Thymus (tissue), 11 donors: ENCODE measurements around the gene PARD3. TPM values are rescaled to one million over a fixed set of nuclear protein-coding genes. Genes with fewer than 3 reads are reported as not detected.

ENCODE experiments used
- DNase-seq, 9 donors: peaks; one replicate each; pipeline ENCODE4 v3.0.0-alpha.2; 2013; ENCODE audit warnings: low spot score in 9 of 9, low read depth in 6 of 9, missing footprints in 1 of 9
- H3K27ac ChIP-seq, 2 donors: one replicate each; pipeline ENCODE4 v1.5.1; 2013; ENCODE audit warnings: control low read depth in 1 of 2, low read depth in 1 of 2, low read length in 1 of 2, mild to moderate bottlenecking in 1 of 2, moderate library complexity in 1 of 2
- H3K27me3 ChIP-seq, 2 donors: one replicate each; pipeline ENCODE4 v1.5.1; 2013; ENCODE audit warnings: low read length in 1 of 2; ENCODE audit not compliant: control insufficient read depth in 2 of 2, insufficient read depth in 1 of 2
- H3K36me3 ChIP-seq, 2 donors: one replicate each; pipeline ENCODE4 v1.5.1; 2013; ENCODE audit warnings: low read length in 1 of 2, mild to moderate bottlenecking in 1 of 2, moderate library complexity in 1 of 2; ENCODE audit not compliant: control insufficient read depth in 2 of 2, insufficient read depth in 2 of 2
- H3K4me1 ChIP-seq, 2 donors: one replicate each; pipeline ENCODE4 v1.5.1; 2013; ENCODE audit warnings: low read length in 2 of 2; ENCODE audit not compliant: control insufficient read depth in 2 of 2, insufficient read depth in 2 of 2
- H3K4me3 ChIP-seq, 2 donors: one replicate each; pipeline ENCODE4 v1.5.1; 2013; ENCODE audit warnings: low read length in 2 of 2, control low read depth in 1 of 2, mild to moderate bottlenecking in 1 of 2
- H3K9me3 ChIP-seq, 2 donors: one replicate each; pipeline ENCODE4 v1.5.1; 2013; ENCODE audit warnings: low read length in 1 of 2, mild to moderate bottlenecking in 1 of 2; ENCODE audit not compliant: control insufficient read depth in 2 of 2, insufficient read depth in 1 of 2
- WGBS: extraction: QIAGEN DNeasy Blood & Tissue Kit; methylation state at CpG from one replicate; pipeline ENCODE4 v1.1.7; 2013; 5-methylcytosine and 5-hydroxymethylcytosine counted together
- polyA plus RNA-seq: library from polyadenylated mRNA; stranded (reverse); fragments of 200-250 nt; gene quantifications from one replicate; pipeline ENCODE4 v1.2.3, GENCODE V29; 2013
- total RNA-seq: library from RNA; stranded (reverse); fragments of 120-200 nt; gene quantifications from one replicate; pipeline ENCODE4 v1.2.4, GENCODE V29; 2013
- donor health status: healthy.

The PARD3 gene
- total and polyA plus RNA-seq, 2 donors: 13.3 to 23.5 TPM

DNA sequence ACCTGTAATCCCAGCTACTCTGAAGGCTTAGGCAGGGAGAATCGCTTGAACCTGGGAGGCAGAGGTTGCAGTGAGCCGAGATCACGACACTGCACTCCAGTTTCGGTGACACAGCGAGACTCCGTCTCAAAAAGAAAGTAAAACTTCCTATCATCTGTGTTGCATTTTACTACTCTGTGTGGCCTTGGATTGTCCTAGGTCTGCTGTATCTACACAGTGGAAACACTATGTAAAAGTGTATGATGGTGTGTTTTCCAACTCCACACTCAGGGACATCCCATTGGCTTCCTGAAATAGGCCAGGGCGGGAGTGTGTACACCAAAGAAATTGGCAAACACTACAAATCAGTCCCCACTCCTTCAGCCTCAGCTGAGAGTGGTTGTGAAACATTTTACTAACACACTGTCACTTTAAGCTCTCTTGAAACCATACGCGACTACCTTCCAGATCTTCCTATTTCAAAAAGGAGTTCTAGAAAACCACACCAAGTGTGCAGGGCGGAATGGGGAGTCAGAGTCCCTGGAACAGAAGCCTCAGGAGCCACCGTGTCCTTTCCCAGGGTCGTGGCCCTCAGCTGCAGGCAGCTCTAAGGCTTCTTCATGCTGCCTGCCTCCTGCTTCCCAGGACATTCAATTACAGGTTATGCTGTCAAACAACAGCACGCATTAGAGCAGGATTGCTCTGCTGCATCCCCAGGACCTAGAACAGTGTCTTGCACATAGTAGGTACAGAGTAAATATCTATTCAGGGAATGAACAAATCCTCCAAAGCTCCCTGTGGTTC lies 275.4 kb downstream of the PARD3 start:
- no peak for DNase-seq
- Histone ChIP-seq H3K27ac (no peak overlapping the region), H3K27me3 (no peaks in the 10 kb centered on the region), H3K4me1 (no peaks in the 10 kb centered on the region), H3K9me3 (no peaks in the 10 kb centered on the region), H3K36me3 (peaks cover 0 to 3% of the 10 kb centered on the region in 2 donors), H3K4me3 (no peak overlapping the region)
- 87% methylated on average over 13 of the region's 13 CpGs for WGBS

DNA sequence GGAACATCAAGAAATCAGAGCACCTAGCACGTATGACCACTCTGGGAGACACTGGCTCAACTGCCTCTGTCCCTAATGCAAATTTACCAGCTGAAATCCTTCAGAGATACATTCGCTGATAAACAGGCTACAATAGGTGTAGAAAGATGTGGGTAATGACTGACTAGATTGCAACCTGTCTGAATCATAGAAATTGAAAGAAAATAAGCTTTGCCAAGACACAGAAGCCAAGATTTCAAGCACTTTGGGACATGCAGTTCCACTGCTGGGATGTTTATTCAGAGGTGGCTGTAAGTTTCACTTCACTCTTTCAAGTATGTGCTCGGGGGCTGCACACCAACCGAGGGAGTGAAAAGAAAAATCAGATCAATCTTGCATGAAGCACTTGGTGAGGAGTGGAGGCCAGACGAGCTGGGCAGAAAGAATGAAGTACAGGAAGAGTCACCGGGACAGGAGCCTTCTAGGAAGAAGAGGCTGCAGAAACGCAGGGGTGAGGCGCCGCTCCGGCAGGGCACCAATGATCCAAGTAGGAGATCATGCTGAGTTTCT lies 276.7 kb downstream of the PARD3 start:
- Histone ChIP-seq H3K4me1 (no peaks in the 10 kb centered on the region), H3K4me3 (no peak overlapping the region), H3K9me3 (no peaks in the 10 kb centered on the region), H3K27me3 (no peaks in the 10 kb centered on the region), H3K36me3 (peaks cover 0 to 3% of the 10 kb centered on the region in 2 donors), H3K27ac (no peak overlapping the region)
- WGBS: 92% methylated on average over 10 of the region's 10 CpGs
- DNase-seq: no peak

DNA sequence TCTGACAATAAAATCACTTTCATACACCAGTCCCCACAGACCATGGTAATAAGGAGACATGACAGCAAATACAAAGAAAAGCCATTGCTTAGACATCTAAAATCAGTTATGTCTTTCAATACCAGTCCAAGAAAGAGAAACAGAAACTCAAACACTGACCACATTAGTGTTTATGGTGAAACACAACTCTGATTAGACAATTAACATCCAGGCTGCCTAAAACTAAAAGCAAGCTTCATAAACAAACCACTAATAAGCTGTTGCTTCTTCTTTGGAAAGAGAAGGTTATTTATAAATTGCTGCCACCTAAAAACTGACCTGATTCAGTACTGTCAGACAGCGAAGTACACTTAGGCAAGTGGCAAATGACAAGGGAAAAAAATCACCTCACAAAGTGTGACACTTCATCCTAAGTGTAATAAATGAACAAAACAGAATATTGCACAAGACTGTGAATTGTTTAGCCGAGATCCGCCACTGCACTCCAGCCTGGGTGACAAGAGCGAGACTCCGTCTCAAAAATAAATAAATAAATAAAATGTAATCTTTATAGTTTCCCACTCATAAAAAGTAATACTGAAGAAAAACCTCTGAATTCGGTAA lies 277.4 kb downstream of the PARD3 start:
- Histone ChIP-seq H3K4me3 (no peak overlapping the region), H3K36me3 (peaks cover 0 to 3% of the 10 kb centered on the region in 2 donors), H3K27ac (no peak overlapping the region), H3K27me3 (no peaks in the 10 kb centered on the region), H3K9me3 (no peaks in the 10 kb centered on the region), H3K4me1 (no peaks in the 10 kb centered on the region)
- DNase-seq: no peak
- 96% methylated on average over 6 of the region's 6 CpGs for WGBS

DNA sequence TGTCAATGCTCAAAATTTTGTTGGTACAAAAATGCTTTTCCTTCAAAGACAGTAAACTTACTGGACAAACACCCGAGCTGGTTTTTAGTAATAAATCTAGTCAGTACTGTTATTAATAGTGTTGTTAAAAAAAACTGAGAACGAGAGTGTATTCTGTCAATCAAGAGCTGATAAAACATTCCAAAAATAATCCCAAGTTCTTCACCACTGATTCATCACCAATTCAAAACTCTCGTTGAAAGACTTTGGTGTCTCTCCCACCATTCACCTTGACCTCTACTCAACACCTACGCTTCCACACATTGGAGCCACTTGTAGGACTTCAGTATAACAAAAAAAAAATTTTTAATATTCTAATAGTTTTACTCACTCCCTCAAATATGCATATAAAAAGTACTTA lies 279.2 kb downstream of the PARD3 start:
- H3K27ac ChIP-seq: no peak overlapping the region
- H3K27me3 ChIP-seq: no peaks in the 10 kb centered on the region
- no peaks in the 10 kb centered on the region for H3K4me1 ChIP-seq
- no peak overlapping the region for H3K4me3 ChIP-seq
- WGBS: 98% methylated on average over 4 of the region's 4 CpGs
- H3K36me3 ChIP-seq: peaks cover 0 to 3% of the 10 kb centered on the region in 2 donors
- H3K9me3 ChIP-seq: no peaks in the 10 kb centered on the region
- DNase-seq: no peak

DNA sequence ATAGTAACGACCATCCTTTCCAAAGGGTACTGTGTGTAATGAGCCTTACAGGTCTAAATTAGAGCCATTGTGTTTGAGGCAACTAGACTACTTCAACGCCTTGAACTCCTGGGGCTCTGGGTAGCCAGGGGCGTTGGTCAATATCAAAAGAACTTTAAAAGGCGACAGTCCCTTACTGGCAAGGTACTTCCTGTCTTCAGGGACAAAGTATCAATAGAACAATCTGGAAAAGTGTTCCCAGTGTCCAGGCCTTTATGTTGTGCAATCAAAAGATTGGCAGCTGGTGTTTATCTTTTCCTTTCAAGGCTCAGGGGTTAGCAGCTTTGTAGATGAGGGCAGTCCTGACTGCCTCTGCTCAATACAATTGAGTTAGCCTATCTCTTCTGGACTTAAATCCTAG lies 284.3 kb downstream of the PARD3 start:
- H3K36me3 ChIP-seq: no peaks in the 10 kb centered on the region
- H3K9me3 ChIP-seq: no peaks in the 10 kb centered on the region
- 96% methylated on average over 4 of the region's 4 CpGs for WGBS
- H3K4me3 ChIP-seq: no peak overlapping the region
- no peaks in the 10 kb centered on the region for H3K4me1 ChIP-seq
- no peak overlapping the region for H3K27ac ChIP-seq
- DNase-seq: no peak
- no peaks in the 10 kb centered on the region for H3K27me3 ChIP-seq

DNA sequence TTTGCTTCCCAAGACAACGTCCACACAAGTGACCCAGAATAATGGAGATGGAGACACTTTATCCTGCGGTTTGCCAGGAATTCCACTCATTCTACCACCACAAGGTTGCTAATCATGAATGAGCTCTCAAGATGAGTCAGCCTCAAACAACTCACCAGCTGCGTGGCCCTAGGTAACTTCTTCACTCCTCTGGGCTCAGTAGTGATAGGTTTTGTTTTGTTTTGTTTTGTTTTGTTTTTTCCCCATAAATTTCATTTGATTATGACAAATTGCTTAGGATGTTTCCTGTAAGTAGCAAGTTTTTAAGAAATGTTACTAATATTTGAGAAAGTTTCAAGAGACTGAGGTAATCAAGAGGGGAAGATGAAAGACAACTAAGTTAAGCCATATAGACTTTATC lies 286.8 kb downstream of the PARD3 start:
- Histone ChIP-seq H3K4me1 (no peaks in the 10 kb centered on the region), H3K27me3 (no peaks in the 10 kb centered on the region), H3K36me3 (no peaks in the 10 kb centered on the region), H3K27ac (no peak overlapping the region), H3K4me3 (no peak overlapping the region), H3K9me3 (no peaks in the 10 kb centered on the region)
- 94% methylated on average over 3 of the region's 3 CpGs for WGBS
- DNase-seq: no peak

DNA sequence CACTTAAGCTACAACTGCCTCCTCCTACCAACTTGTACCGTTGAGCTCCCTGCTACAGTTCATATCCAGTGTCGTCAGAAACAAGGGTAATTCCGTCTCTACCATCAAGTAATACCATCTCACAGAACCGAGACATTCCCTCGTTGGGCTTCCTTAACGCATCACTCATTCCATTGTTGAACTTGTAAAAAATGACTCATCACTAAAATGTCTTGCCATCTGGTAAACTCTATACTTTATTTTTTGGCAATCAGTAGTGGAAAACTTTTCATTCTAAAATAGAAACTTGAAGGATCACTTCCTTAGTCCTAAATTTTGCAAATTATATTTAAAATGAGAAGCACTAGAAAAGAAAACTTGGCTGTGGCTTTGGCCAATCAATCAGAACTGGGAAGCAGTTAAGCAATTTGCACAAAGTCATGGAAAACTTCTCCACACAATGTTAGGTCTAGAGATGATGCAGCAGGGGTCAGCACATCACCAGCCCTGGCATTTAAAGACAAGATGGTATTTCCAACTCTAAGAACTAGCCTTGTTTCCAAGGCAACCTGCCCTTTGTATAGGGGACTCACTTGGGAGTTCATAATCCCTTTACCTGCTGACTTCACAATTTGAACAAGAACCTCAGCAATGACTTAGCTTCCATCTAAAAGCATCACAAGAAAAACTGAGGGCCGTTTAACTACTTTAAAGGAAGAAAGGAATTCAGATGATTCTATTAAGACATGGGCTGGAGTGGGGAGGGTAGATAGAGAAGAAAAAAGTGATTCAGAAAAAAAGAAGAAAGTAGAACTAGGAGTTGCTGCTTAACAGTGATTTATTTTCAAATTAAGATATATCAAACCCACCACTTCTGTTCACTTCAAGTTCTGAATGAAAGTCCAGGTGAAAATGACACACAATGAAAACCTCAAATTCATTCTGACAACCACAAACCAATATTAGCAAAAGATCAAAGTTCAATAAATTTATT lies 288.1 kb downstream of the PARD3 start:
- no peak for DNase-seq
- Histone ChIP-seq H3K27me3 (no peaks in the 10 kb centered on the region), H3K9me3 (no peaks in the 10 kb centered on the region), H3K36me3 (no peaks in the 10 kb centered on the region), H3K4me3 (no peak overlapping the region), H3K27ac (no peak overlapping the region), H3K4me1 (no peaks in the 10 kb centered on the region)
- 90% methylated on average over 7 of the region's 7 CpGs for WGBS

DNA sequence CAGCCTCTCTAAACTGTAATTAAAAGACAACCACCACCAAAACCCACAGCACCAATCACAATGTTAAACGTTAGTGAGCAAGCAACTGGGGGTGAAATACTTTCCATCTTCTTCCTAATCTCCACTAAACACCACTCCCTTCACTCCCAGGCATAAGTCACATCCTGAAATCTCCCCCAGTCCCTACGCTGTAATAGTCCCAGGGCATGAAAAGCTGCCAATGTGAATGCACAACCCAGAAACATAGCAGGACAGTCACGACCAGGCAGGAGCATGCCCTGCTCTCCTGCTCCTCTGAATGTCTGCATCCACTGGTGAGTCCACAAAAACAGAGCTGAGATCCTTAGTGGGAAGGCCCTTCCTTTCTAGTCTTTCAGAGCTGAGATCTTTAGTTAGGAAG lies 288.9 kb downstream of the PARD3 start:
- 94% methylated on average over 3 of the region's 3 CpGs for WGBS
- Histone ChIP-seq H3K27me3 (no peaks in the 10 kb centered on the region), H3K27ac (no peak overlapping the region), H3K4me3 (no peak overlapping the region), H3K9me3 (no peaks in the 10 kb centered on the region), H3K36me3 (no peaks in the 10 kb centered on the region), H3K4me1 (no peaks in the 10 kb centered on the region)
- no peak for DNase-seq
